H4 (cell line): Measurements from ENCODE around the gene MZB1. TPM values are rescaled to one million over a fixed set of nuclear protein-coding genes. Genes with fewer than 3 reads are reported as not detected.
"Not testable (repeated sequence)": the region's sequence is repeated elsewhere in the genome, so short reads cannot be mapped to it uniquely, and the experiment has no call there.

Source experiments
- DNase-seq: peaks from one replicate; pipeline ENCODE4 v3.0.0-alpha.2; 2015; ENCODE audit warnings: low spot score
- total RNA-seq: library from RNA; depleted of rRNA; stranded (reverse); fragments of >200 nt; shearing (Covaris generic); gene quantifications from 2 replicates; pipeline ENCODE4 v1.2.3, GENCODE V29; 2014

The MZB1 gene
- total RNA-seq, 1 experiment from 2014 or later = not detected

GRCh38 chr5:139410993-139411828 is 21.5 kb upstream of the MZB1 start:
- DNase-seq = no peak

- no peak for DNase-seq
Observed at GRCh38 chr5:139410121-139410992, 20.6 kb upstream of the MZB1 start.

GRCh38 chr5:139409116-139409515 is 19.4 kb upstream of the MZB1 start:
- DNase-seq = not testable (repeated sequence)

GRCh38 chr5:139408191-139408590 is 18.5 kb upstream of the MZB1 start:
- DNase-seq = no peak

GRCh38 chr5:139407517-139407916 is 17.8 kb upstream of the MZB1 start:
- no peak for DNase-seq

- no peak for DNase-seq
Observed at GRCh38 chr5:139406963-139407362, 17.2 kb upstream of the MZB1 start.

- DNase-seq = no peak
Observed at GRCh38 chr5:139404484-139404840, 14.7 kb upstream of the MZB1 start.

GRCh38 chr5:139403787-139404483 is 14.2 kb upstream of the MZB1 start, which contains the start of gene SPATA24:
Gene SPATA24, minus strand, starts transcription at chr5:139404089. Its CDS starts 29 bp downstream, at chr5:139404060.
- DNase-seq = peak; percentile 95

- no peak for DNase-seq
Observed at GRCh38 chr5:139403418-139403786, 13.7 kb upstream of the MZB1 start.

GRCh38 chr5:139402561-139403158 is 12.9 kb upstream of the MZB1 start:
- peak; percentile 40 for DNase-seq

- DNase-seq = no peak
Observed at GRCh38 chr5:139401546-139401945, 11.8 kb upstream of the MZB1 start.

GRCh38 chr5:139399501-139400121 is 9.9 kb upstream of the MZB1 start:
- DNase-seq = no peak

GRCh38 chr5:139397921-139398320 is 8.2 kb upstream of the MZB1 start:
- DNase-seq = no peak

- DNase-seq = no peak
Observed at GRCh38 chr5:139396691-139397090, 7.0 kb upstream of the MZB1 start.

- no peak for DNase-seq
Observed at GRCh38 chr5:139395844-139396640, 6.3 kb upstream of the MZB1 start.

GRCh38 chr5:139394654-139395566 is 5.2 kb upstream of the MZB1 start, which contains the start of gene PROB1:
Gene PROB1, minus strand, starts transcription at chr5:139395104. Its CDS starts 23 bp downstream, at chr5:139395081.
- DNase-seq = no peak

GRCh38 chr5:139394123-139394653 is 4.5 kb upstream of the MZB1 start:
- no peak for DNase-seq

GRCh38 chr5:139393497-139394122 is 3.9 kb upstream of the MZB1 start:
- no peak for DNase-seq
